HCT116 (cell line): Measurements from ENCODE around the gene DCUN1D2.

Experiments
- CEBPB ChIP-seq: IDR thresholded peaks from 2 replicates; pipeline ENCODE4 v1.6.1; 2012; ENCODE audit warnings: low read depth
- CTCF ChIP-seq, 3 experiments: fragments of 200-600 bp in 1 of 3; sonication (generic) in 1 of 3; IDR thresholded peaks in 2 of 3; conservative IDR thresholded peaks in 1 of 3; 2 replicates each; pipeline ENCODE4 v1.5.1; 2012 to 2017; ENCODE audit warnings: low read depth in 2 of 3, low read length in 2 of 3, antibody characterized with exemption in 1 of 3, borderline replicate concordance in 1 of 3, control low read depth in 1 of 3, mild to moderate bottlenecking in 1 of 3, mixed read lengths in 1 of 3, mixed run types in 1 of 3, moderate library complexity in 1 of 3; ENCODE audit not compliant: insufficient read depth in 1 of 3
- EGR1 ChIP-seq: IDR thresholded peaks from 2 replicates; pipeline ENCODE4 v1.6.1; 2012; ENCODE audit warnings: low read depth
- EZH2 ChIP-seq: fragments of 200-600 bp; sonication (generic); IDR thresholded peaks from 2 replicates; pipeline ENCODE4 v1.6.1; 2017; ENCODE audit warnings: antibody characterized with exemption, mixed run types
- EZH2phosphoT487 ChIP-seq: fragments of 200-600 bp; IDR thresholded peaks from 2 replicates; pipeline ENCODE4 v1.6.1; 2018; ENCODE audit warnings: antibody characterized with exemption, borderline replicate concordance
- POLR2A ChIP-seq: IDR thresholded peaks from 2 replicates; pipeline ENCODE4 v1.7.0; 2011; ENCODE audit warnings: borderline replicate concordance; ENCODE audit not compliant: insufficient read depth, insufficient read length; ENCODE audit errors: extremely low read depth
- POLR2AphosphoS5 ChIP-seq: IDR thresholded peaks from 2 replicates; pipeline ENCODE4 v1.6.1; 2011; ENCODE audit warnings: mild to moderate bottlenecking, low read depth, low read length, moderate library complexity
- RAD21 ChIP-seq: IDR thresholded peaks from 2 replicates; pipeline ENCODE4 v1.6.1; 2012; ENCODE audit warnings: low read depth, mild to moderate bottlenecking
- REST ChIP-seq: IDR thresholded peaks from 2 replicates; pipeline ENCODE4 v1.6.1; 2012; ENCODE audit warnings: low read depth
- ZNF274 ChIP-seq: fragments of 200-500 bp; sonication (Bioruptor generic); IDR thresholded peaks from 2 replicates; pipeline ENCODE4 v1.6.1; 2014; ENCODE audit warnings: mild to moderate bottlenecking, low read depth, low read length, inconsistent platforms
- TF ChIP-seq, protein P1 (sequence below): IDR thresholded peaks from 2 replicates; pipeline ENCODE4 v1.6.1; 2012
- TF ChIP-seq, protein P2 (sequence below): IDR thresholded peaks from 2 replicates; pipeline ENCODE4 v1.6.1; 2012

DNA sequence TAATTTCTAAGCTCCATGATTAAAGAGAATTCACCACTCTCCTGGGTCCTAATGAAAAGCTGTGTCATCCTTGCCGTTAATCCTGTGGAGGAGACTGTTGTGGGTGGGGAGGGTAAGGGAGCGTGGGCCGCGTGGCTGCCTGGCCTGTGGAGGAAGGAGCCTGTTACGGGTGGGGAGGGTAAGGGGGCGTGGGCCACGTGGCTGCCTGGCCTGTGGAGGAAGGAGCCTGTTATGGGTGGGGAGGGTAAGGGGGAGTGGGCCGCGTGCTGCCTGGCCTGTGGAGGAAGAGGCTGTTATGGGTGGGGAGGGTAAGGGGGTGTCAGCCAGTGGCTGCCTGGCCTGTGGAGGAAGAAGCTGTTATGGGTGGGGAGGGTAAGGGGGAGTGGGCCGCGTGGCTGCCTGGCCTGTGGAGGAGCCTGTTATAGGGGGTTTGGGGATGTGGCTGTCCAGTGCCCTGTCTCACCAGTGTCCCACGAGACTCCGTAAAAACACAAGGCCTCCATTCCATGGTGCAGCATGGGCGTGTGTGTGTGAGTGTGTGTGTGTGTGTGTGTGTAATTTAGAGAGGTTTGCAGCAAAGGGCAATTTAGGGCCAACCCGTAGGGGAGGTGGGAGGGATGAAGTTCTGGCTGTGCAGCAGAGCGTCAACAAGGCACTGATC is 15.6 kb upstream of the DCUN1D2 start:
- TF ChIP-seq EZH2 (no peak), POLR2A (no peak), CTCF (IDR thresholded peaks at IDR 0.05 in 2 of 3, conservative IDR thresholded peaks at IDR 0.05 in 1 of 3; ENCODE audit: borderline replicate concordance in 1 of 3, insufficient read depth in 1 of 3, low read depth in 2 of 3, low read length in 2 of 3) (no peak), CEBPB (no peak), REST (no peak), EZH2phosphoT487 (no peak), EGR1 (no peak), RAD21 (no peak), ZNF274 (no peak), POLR2AphosphoS5 (no peak)
- TF ChIP-seq, protein P1, sequence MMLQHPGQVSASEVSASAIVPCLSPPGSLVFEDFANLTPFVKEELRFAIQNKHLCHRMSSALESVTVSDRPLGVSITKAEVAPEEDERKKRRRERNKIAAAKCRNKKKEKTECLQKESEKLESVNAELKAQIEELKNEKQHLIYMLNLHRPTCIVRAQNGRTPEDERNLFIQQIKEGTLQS: no peak
- TF ChIP-seq, protein P2, sequence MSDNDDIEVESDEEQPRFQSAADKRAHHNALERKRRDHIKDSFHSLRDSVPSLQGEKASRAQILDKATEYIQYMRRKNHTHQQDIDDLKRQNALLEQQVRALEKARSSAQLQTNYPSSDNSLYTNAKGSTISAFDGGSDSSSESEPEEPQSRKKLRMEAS: no peak
